IPS-18a (cell line): ENCODE measurements around the gene DNAJC10.

Experiments used
- H3K27ac ChIP-seq: one replicate; pipeline ENCODE4 v1.5.1; 2013; ENCODE audit warnings: low read length
- H3K27me3 ChIP-seq: one replicate; pipeline ENCODE4 v1.6.1; 2013; ENCODE audit warnings: mild to moderate bottlenecking, low read length; ENCODE audit not compliant: control insufficient read depth, insufficient read depth
- H3K36me3 ChIP-seq: one replicate; pipeline ENCODE4 v1.6.1; 2013; ENCODE audit warnings: low read depth, low read length; ENCODE audit not compliant: control insufficient read depth
- H3K4me1 ChIP-seq: one replicate; pipeline ENCODE4 v1.6.1; 2013; ENCODE audit warnings: low read depth, low read length; ENCODE audit not compliant: control insufficient read depth
- H3K4me3 ChIP-seq: one replicate; pipeline ENCODE4 v1.5.1; 2013; ENCODE audit warnings: low read length
- H3K9ac ChIP-seq: one replicate; pipeline ENCODE4 v1.6.1; 2013; ENCODE audit warnings: mild to moderate bottlenecking, low read length, moderate library complexity
- H3K9me3 ChIP-seq: one replicate; pipeline ENCODE4 v1.6.1; 2013; ENCODE audit warnings: low read depth, low read length; ENCODE audit not compliant: control insufficient read depth

DNAJC10 gene

GRCh38 chr2:182798736-182799135, 82.7 kb downstream of the DNAJC10 start:
- no peaks in the 10 kb centered on the region for H3K9me3 ChIP-seq
- no peak overlapping the region for H3K27ac ChIP-seq
- H3K4me1 ChIP-seq = no peaks in the 10 kb centered on the region
- no peaks in the 10 kb centered on the region for H3K27me3 ChIP-seq
- no peak overlapping the region for H3K4me3 ChIP-seq
- H3K9ac ChIP-seq = no peak overlapping the region
- H3K36me3 ChIP-seq = no peaks in the 10 kb centered on the region

GRCh38 chr2:182804128-182804527, 88.1 kb downstream of the DNAJC10 start:
- H3K9ac ChIP-seq = no peak overlapping the region
- no peaks in the 10 kb centered on the region for H3K9me3 ChIP-seq
- H3K36me3 ChIP-seq = no peaks in the 10 kb centered on the region
- H3K4me3 ChIP-seq = no peak overlapping the region
- H3K27ac ChIP-seq = no peak overlapping the region
- no peaks in the 10 kb centered on the region for H3K4me1 ChIP-seq
- H3K27me3 ChIP-seq = no peaks in the 10 kb centered on the region

GRCh38 chr2:182807319-182807718, 91.3 kb downstream of the DNAJC10 start:
- no peak overlapping the region for H3K9ac ChIP-seq
- H3K9me3 ChIP-seq = no peaks in the 10 kb centered on the region
- no peak overlapping the region for H3K4me3 ChIP-seq
- H3K4me1 ChIP-seq = no peaks in the 10 kb centered on the region
- no peaks in the 10 kb centered on the region for H3K27me3 ChIP-seq
- no peak overlapping the region for H3K27ac ChIP-seq
- no peaks in the 10 kb centered on the region for H3K36me3 ChIP-seq

- no peaks in the 10 kb centered on the region for H3K4me1 ChIP-seq
- H3K27me3 ChIP-seq = no peaks in the 10 kb centered on the region
- no peak overlapping the region for H3K27ac ChIP-seq
- no peaks in the 10 kb centered on the region for H3K9me3 ChIP-seq
- no peak overlapping the region for H3K4me3 ChIP-seq
- no peaks in the 10 kb centered on the region for H3K36me3 ChIP-seq
- no peak overlapping the region for H3K9ac ChIP-seq
Measured at GRCh38 chr2:182810087-182810486, 94.0 kb downstream of the DNAJC10 start.

- no peaks in the 10 kb centered on the region for H3K9me3 ChIP-seq
- H3K4me3 ChIP-seq = no peak overlapping the region
- H3K9ac ChIP-seq = no peak overlapping the region
- peaks cover 27% of the 10 kb centered on the region for H3K4me1 ChIP-seq
- no peak overlapping the region for H3K27ac ChIP-seq
- H3K27me3 ChIP-seq = no peaks in the 10 kb centered on the region
- H3K36me3 ChIP-seq = no peaks in the 10 kb centered on the region
Measured at GRCh38 chr2:182814380-182814779, 98.3 kb downstream of the DNAJC10 start.

- no peak overlapping the region for H3K4me3 ChIP-seq
- peaks cover 30% of the 10 kb centered on the region for H3K4me1 ChIP-seq
Measured at GRCh38 chr2:182814804-182815203, 98.7 kb downstream of the DNAJC10 start.

GRCh38 chr2:182816866-182817265, 100.8 kb downstream of the DNAJC10 start:
- Histone ChIP-seq H3K27me3 (no peaks in the 10 kb centered on the region), H3K4me3 (no peak overlapping the region), H3K9ac (no peak overlapping the region), H3K27ac (no peak overlapping the region), H3K36me3 (no peaks in the 10 kb centered on the region), H3K9me3 (no peaks in the 10 kb centered on the region), H3K4me1 (peaks cover 31% of the 10 kb centered on the region)

More at GRCh38 chr2:182814804-182815203, 98.7 kb downstream of the DNAJC10 start:
- no peaks in the 10 kb centered on the region for H3K9me3 ChIP-seq
- H3K27ac ChIP-seq = no peak overlapping the region
- no peaks in the 10 kb centered on the region for H3K36me3 ChIP-seq
- no peaks in the 10 kb centered on the region for H3K27me3 ChIP-seq
- no peak overlapping the region for H3K9ac ChIP-seq

GRCh38 chr2:182817558-182817957, 101.5 kb downstream of the DNAJC10 start:
- Histone ChIP-seq H3K27me3 (no peaks in the 10 kb centered on the region), H3K9ac (no peak overlapping the region), H3K9me3 (no peaks in the 10 kb centered on the region), H3K27ac (no peak overlapping the region), H3K4me3 (no peak overlapping the region), H3K36me3 (no peaks in the 10 kb centered on the region), H3K4me1 (peaks cover 31% of the 10 kb centered on the region)

GRCh38 chr2:182818501-182818900, 102.4 kb downstream of the DNAJC10 start:
- H3K27ac ChIP-seq = peak overlapping the region; percentile 75
- H3K4me1 ChIP-seq = peaks cover 31% of the 10 kb centered on the region
- peak overlapping the region; percentile 21 for H3K4me3 ChIP-seq
- H3K36me3 ChIP-seq = no peaks in the 10 kb centered on the region
- H3K9me3 ChIP-seq = no peaks in the 10 kb centered on the region
- no peaks in the 10 kb centered on the region for H3K27me3 ChIP-seq
- H3K9ac ChIP-seq = peak overlapping the region; percentile 10

- peak overlapping the region; percentile 10 for H3K9ac ChIP-seq
- H3K4me3 ChIP-seq = peak overlapping the region; percentile 21
- no peaks in the 10 kb centered on the region for H3K9me3 ChIP-seq
- H3K4me1 ChIP-seq = peaks cover 31% of the 10 kb centered on the region
- no peaks in the 10 kb centered on the region for H3K27me3 ChIP-seq
- peak overlapping the region; percentile 75 for H3K27ac ChIP-seq
- H3K36me3 ChIP-seq = no peaks in the 10 kb centered on the region
Measured at GRCh38 chr2:182818925-182819324, 102.9 kb downstream of the DNAJC10 start.

- Histone ChIP-seq H3K9ac (no peak overlapping the region), H3K36me3 (no peaks in the 10 kb centered on the region), H3K27ac (no peak overlapping the region), H3K9me3 (no peaks in the 10 kb centered on the region), H3K27me3 (no peaks in the 10 kb centered on the region), H3K4me3 (peak overlapping the region; percentile 21), H3K4me1 (peaks cover 31% of the 10 kb centered on the region)
Measured at GRCh38 chr2:182819412-182819811, 103.4 kb downstream of the DNAJC10 start.

GRCh38 chr2:182821182-182821581, 105.1 kb downstream of the DNAJC10 start:
- no peaks in the 10 kb centered on the region for H3K36me3 ChIP-seq
- no peak overlapping the region for H3K4me3 ChIP-seq
- H3K9ac ChIP-seq = no peak overlapping the region
- peaks cover 34% of the 10 kb centered on the region for H3K4me1 ChIP-seq
- no peaks in the 10 kb centered on the region for H3K27me3 ChIP-seq
- no peak overlapping the region for H3K27ac ChIP-seq
- no peaks in the 10 kb centered on the region for H3K9me3 ChIP-seq
